Thyroid gland (tissue), 4 donors: ENCODE results near the gene FOXE3.

Experiments
- CTCF ChIP-seq, 6 experiments: fragments of 200-600 bp in 3 of 6; fragments of 450-650 bp in 3 of 6; sonication (generic) in 3 of 6; IDR thresholded peaks; one replicate each; pipeline ENCODE4 v1.5.1; 2016 to 2019; ENCODE audit warnings: antibody characterized with exemption in 6 of 6, mild to moderate bottlenecking in 2 of 6, inconsistent platforms in 1 of 6, moderate library complexity in 1 of 6
- POLR2A ChIP-seq, 2 donors: fragments of 450-650 bp; IDR thresholded peaks; one replicate each; pipeline ENCODE4 v1.6.1; 2017; ENCODE audit warnings: antibody characterized with exemption in 2 of 2, mild to moderate bottlenecking in 2 of 2, moderate library complexity in 1 of 2

DNA sequence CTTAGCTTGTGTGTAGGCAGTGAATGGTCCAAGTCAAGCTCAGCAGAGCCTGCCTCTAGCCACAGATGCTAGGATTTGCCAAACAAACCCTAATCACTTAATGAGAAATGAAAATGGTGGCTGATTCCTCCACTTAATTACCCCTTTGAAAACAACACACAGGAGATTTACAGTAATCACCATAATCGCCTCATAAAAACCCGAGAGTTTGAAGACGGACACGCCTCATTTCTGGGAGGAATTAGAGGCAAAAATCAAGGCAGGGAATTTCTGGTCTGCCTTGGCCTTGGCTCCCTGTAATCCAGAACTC, 16.3 kb upstream of the FOXE3 start:
- no peak for TF ChIP-seq CTCF (IDR thresholded peaks at IDR 0.05)
- no peak for TF ChIP-seq POLR2A (IDR thresholded peaks at IDR 0.05)
